ENCODE data around the gene ADGRV1. TPM values are rescaled to one million over a fixed set of nuclear protein-coding genes. Genes with fewer than 3 reads are reported as not detected.

ADGRV1 gene
- total RNA-seq, 1 donor from 2014 or later = 10.0 TPM

GRCh38 chr5:91042247-91042935 is 483.8 kb downstream of the ADGRV1 start:
- Histone ChIP-seq H3K9me3 (ENCODE audit: insufficient read depth, low read depth, low read length) (no peaks in the 10 kb centered on the region), H3K9ac (ENCODE audit: low read length) (no peak overlapping the region), H4K20me1 (ENCODE audit: insufficient read depth, low read length) (no peaks in the 10 kb centered on the region), H3K36me3 (ENCODE audit: insufficient read depth, low read length) (no peaks in the 10 kb centered on the region), H2AFZ (ENCODE audit: low read depth, low read length) (no peak overlapping the region), H3K79me2 (ENCODE audit: insufficient read depth, low read length) (no peaks in the 10 kb centered on the region), H3K4me2 (ENCODE audit: low read length) (no peak overlapping the region), H3K27ac (ENCODE audit: low read depth, low read length) (no peak overlapping the region), H3K27me3 (ENCODE audit: insufficient read depth, low read length) (no peaks in the 10 kb centered on the region), H3K4me1 (ENCODE audit: insufficient read depth, low read length) (no peaks in the 10 kb centered on the region), H3K4me3 (ENCODE audit: insufficient read depth, low read depth, low read length) (no peak overlapping the region)
- no peaks in the 10 kb centered on the region for H3K4me1 Mint-ChIP-seq (ENCODE audit: low read depth, unreplicated experiment)
- peaks cover 1% of the 10 kb centered on the region for H3K36me3 Mint-ChIP-seq (ENCODE audit: low read depth, unreplicated experiment)
- no peak for DNase-seq (ENCODE audit: low read depth)
- H3K9me3 Mint-ChIP-seq (ENCODE audit: unreplicated experiment) = peaks cover 7% of the 10 kb centered on the region
- FAIRE-seq = no peak
- no peak overlapping the region for H3K4me3 Mint-ChIP-seq (ENCODE audit: unreplicated experiment)
- no peak overlapping the region for H3K27ac Mint-ChIP-seq (ENCODE audit: unreplicated experiment)
- H3K27me3 Mint-ChIP-seq (ENCODE audit: low read depth, unreplicated experiment) = no peaks in the 10 kb centered on the region
- TF ChIP-seq EZH2 (IDR thresholded peaks at IDR 0.05; ENCODE audit: insufficient read depth, low read length) (no peak), CTCF (IDR thresholded peaks at IDR 0.05; ENCODE audit: insufficient read depth, low read depth, low read length) (no peak)

- no peaks in the 10 kb centered on the region for H3K27me3 ChIP-seq (ENCODE audit: insufficient read depth, low read length)
- DNase-seq (ENCODE audit: low read depth) = no peak
- no peaks in the 10 kb centered on the region for H3K79me2 ChIP-seq (ENCODE audit: insufficient read depth, low read length)
- no peaks in the 10 kb centered on the region for H3K4me1 ChIP-seq (ENCODE audit: insufficient read depth, low read length)
- TF ChIP-seq EZH2 (IDR thresholded peaks at IDR 0.05; ENCODE audit: insufficient read depth, low read length) (no peak), CTCF (IDR thresholded peaks at IDR 0.05; ENCODE audit: insufficient read depth, low read depth, low read length) (no peak)
- Mint-ChIP-seq H3K27ac (ENCODE audit: unreplicated experiment) (no peak overlapping the region), H3K4me3 (ENCODE audit: unreplicated experiment) (no peak overlapping the region), H3K36me3 (ENCODE audit: low read depth, unreplicated experiment) (peaks cover 1% of the 10 kb centered on the region), H3K4me1 (ENCODE audit: low read depth, unreplicated experiment) (no peaks in the 10 kb centered on the region), H3K9me3 (ENCODE audit: unreplicated experiment) (peaks cover 7% of the 10 kb centered on the region), H3K27me3 (ENCODE audit: low read depth, unreplicated experiment) (no peaks in the 10 kb centered on the region)
- FAIRE-seq = no peak
- no peak overlapping the region for H3K9ac ChIP-seq (ENCODE audit: low read length)
- no peaks in the 10 kb centered on the region for H4K20me1 ChIP-seq (ENCODE audit: insufficient read depth, low read length)
- no peaks in the 10 kb centered on the region for H3K9me3 ChIP-seq (ENCODE audit: insufficient read depth, low read depth, low read length)
- no peak overlapping the region for H3K4me3 ChIP-seq (ENCODE audit: insufficient read depth, low read depth, low read length)
- no peak overlapping the region for H3K27ac ChIP-seq (ENCODE audit: low read depth, low read length)
- H3K4me2 ChIP-seq (ENCODE audit: low read length) = no peak overlapping the region
- no peaks in the 10 kb centered on the region for H3K36me3 ChIP-seq (ENCODE audit: insufficient read depth, low read length)
- no peak overlapping the region for H2AFZ ChIP-seq (ENCODE audit: low read depth, low read length)
These were observed 484.3 kb downstream of the ADGRV1 start for GRCh38 chr5:91042936-91043255.

DNA sequence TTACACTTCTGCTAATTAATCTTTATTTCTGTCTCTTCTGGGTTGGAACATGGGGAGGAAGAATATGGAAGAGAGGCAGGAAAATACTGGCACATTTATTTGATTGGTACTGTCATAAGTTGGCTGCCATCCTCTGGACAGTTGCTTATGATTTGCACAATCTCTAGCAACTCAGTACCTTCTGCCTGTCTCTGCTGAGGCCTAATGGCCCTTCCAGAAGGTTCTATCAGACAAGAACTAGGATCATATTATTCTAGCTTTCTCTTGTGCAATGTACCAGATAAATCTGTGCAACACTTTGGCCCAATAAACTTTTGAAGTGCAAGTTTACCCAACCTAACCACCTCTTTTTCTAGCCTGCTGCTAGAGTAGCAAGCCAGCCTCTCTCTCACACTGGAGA is 489.5 kb downstream of the ADGRV1 start:
- H3K9ac ChIP-seq (ENCODE audit: low read length) = no peak overlapping the region
- TF ChIP-seq EZH2 (IDR thresholded peaks at IDR 0.05; ENCODE audit: insufficient read depth, low read length) (no peak), CTCF (IDR thresholded peaks at IDR 0.05; ENCODE audit: insufficient read depth, low read depth, low read length) (no peak)
- H3K4me2 ChIP-seq (ENCODE audit: low read length) = no peak overlapping the region
- no peak overlapping the region for H3K27ac ChIP-seq (ENCODE audit: low read depth, low read length)
- Mint-ChIP-seq H3K27ac (ENCODE audit: unreplicated experiment) (no peak overlapping the region), H3K4me1 (ENCODE audit: low read depth, unreplicated experiment) (peaks cover 1% of the 10 kb centered on the region), H3K9me3 (ENCODE audit: unreplicated experiment) (peaks cover 4% of the 10 kb centered on the region), H3K4me3 (ENCODE audit: unreplicated experiment) (no peak overlapping the region), H3K36me3 (ENCODE audit: low read depth, unreplicated experiment) (peaks cover 1% of the 10 kb centered on the region), H3K27me3 (ENCODE audit: low read depth, unreplicated experiment) (no peaks in the 10 kb centered on the region)
- no peaks in the 10 kb centered on the region for H3K27me3 ChIP-seq (ENCODE audit: insufficient read depth, low read length)
- DNase-seq (ENCODE audit: low read depth) (no peak), FAIRE-seq (no peak)
- H4K20me1 ChIP-seq (ENCODE audit: insufficient read depth, low read length) = no peaks in the 10 kb centered on the region
- no peaks in the 10 kb centered on the region for H3K79me2 ChIP-seq (ENCODE audit: insufficient read depth, low read length)
- no peaks in the 10 kb centered on the region for H3K9me3 ChIP-seq (ENCODE audit: insufficient read depth, low read depth, low read length)
- no peak overlapping the region for H3K4me3 ChIP-seq (ENCODE audit: insufficient read depth, low read depth, low read length)
- no peaks in the 10 kb centered on the region for H3K36me3 ChIP-seq (ENCODE audit: insufficient read depth, low read length)
- no peaks in the 10 kb centered on the region for H3K4me1 ChIP-seq (ENCODE audit: insufficient read depth, low read length)
- H2AFZ ChIP-seq (ENCODE audit: low read depth, low read length) = no peak overlapping the region
